NCI-H748 treated with DMSO at 0.1 percent for 48 hours (cell line): ENCODE results near the gene SP2.

ENCODE experiments used
- DNase-seq: peaks from one replicate; lab custom pipeline; 2025; lab: John Stamatoyannopoulos, UW

The SP2 gene

DNA sequence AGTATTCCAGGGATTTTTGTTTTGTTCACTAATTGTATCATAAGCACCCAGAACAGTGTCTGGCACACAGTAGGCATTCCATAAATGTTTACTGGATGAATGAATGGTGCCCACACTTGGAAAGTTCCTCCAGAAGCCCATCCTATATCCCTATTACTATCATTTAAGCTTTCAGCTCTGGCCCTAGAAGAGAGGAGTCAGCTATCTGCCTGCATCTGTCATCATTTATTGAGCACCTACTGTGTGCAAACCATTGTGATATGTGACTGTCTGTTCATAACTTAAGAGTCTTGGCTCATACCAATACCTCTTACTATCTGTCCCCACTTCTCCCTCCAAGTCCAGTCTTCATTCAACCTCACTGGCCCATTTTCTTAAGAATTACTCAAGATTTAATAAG is 25.0 kb upstream of the SP2 start:
- no peak for DNase-seq

DNA sequence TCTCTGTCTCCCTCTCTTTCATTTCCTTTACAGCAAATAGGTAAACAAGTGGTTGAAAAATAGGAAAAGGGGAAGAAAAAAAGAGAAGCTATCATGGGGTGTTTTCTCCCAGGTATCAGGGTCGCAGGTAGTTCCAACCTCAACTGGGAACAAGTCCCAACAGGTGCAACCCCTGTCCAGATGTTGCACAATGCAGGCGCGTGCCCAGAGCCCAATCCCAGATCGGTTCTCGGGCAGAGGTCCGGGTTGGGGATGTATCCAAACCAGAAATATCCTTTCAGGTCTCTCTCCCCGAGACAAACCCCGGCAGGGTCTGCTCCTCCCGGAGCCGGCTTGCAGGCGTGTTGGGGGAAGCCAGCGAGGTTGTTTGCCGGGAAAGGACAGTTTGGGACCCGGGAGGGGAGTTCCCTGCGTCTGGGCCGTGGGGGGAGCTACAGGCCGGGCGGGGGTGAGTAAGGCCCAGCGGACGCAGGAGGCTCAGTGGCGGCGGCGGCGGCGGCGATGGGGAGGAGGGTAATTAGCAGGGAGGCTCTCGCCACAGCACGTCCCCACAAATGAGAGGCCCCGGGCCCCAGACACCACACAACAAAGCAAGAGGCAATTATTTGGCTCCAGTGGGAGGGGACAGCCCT is 23.9 kb upstream of the SP2 start:
- DNase-seq, result no peak

DNA sequence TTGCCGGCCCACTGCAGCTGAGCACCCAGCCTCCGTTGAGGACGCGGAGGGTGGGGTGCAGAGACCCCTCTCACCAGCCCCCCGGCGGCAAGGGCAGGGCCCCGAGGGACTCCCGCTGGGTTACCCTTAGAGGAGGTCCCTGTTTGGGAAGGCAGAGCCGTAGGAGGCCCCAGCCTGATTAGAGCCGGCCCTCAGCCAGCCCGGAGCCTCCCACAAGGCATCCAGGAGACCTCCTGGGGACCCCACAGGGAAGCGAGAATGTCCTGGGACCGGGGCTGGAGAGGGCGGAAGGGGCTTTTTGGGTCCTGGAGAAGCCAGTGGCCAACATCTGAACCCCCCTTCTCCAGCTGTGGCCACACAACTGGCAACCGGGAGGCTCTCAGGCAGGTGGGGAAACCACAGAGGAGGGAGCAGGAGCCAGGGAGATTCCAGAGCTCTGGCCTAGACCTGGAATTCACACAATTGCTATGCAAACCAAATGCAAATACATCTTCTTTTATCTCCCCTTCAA is 23.3 kb upstream of the SP2 start:
- DNase-seq, result no peak

DNA sequence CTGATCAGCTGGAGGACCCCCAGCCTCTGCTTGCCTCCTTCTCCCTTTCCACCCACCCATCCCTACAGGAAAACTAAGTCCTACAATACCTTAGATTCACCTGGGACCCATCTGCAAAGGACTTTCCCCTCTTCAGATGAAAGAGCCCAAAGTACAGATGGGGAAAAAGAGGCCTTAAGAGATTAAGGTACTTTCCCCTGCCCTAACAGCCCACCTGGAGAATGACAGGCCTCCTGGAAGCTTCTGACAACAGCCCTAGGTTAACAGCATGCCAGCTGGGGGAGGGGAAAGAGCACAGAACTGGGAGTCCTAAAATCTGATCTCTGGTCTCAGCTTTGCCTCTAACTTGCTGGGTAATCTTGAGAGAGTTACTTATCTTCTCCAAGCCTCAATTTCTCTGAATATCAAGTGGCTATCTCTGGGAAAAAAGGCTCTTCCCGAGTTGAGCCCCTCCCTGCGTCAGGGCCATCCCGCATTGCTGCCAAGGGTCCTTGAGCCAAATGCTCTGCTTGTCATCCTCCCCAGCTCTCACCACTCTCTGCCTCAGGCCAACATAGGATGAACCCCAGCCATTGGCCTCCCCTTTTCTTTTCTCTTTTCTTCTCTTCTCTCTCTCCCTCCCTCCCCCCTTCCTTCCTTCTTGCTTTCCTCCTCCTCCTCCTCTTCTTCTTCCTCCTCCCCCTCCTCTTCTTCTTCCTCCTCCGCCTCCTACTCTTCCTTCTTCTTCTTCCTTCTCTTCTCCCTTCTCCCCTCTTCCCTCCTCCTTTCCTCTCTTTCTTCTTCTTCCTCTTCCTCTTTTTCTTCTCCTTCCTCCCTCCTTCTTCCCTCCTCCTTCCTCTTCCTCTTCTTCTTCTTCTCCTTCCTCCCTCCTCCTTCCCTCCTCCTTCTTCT is 22.6 kb upstream of the SP2 start:
- DNase-seq, result no peak

DNA sequence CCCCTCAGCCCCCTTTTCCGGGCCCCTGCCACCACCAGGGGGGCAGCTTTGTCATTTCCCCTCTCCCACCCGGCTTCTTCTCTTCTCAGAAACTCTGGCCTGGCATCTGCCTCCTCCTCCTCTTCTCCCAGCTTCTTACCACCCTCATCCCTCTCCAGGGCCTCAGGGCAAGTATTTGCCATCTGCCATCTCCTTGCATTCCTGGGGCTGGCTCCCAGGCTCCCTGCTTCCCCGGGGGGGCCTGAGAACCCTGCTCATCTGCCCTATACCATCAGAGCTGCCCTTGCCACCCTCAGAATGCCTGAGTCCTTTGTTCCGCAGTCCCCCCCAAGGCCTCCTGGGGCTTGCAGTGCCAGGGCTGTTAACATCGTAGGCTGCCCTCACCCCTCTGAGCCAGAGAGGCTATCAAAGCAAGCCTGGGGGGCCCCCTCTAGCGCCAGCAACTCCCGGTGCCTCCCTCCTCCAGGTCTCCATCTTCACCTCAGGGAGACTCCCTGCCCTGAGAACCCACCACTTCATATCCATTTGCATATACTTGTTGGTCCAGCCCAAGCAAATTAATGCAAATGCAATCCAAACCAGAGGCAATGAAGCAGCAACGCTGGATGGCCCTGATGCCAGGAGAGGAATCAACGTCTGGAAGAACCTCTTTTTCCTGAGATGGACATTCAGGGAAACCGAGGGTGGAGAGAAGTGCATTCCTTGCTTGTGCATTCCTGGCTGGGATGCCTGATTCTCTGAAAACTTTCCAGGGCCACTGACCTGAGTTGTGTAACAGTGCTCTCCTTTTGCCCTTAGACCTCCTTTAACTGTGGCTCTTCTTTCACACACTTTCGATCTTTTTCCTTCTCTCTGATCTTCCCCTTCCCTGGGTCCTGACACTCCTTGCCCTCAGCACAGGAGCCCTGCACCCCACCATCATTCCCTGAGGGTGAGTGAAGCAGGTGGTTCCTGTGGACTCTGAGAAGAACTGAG is 20.7 kb upstream of the SP2 start:
- DNase-seq, result no peak

DNA sequence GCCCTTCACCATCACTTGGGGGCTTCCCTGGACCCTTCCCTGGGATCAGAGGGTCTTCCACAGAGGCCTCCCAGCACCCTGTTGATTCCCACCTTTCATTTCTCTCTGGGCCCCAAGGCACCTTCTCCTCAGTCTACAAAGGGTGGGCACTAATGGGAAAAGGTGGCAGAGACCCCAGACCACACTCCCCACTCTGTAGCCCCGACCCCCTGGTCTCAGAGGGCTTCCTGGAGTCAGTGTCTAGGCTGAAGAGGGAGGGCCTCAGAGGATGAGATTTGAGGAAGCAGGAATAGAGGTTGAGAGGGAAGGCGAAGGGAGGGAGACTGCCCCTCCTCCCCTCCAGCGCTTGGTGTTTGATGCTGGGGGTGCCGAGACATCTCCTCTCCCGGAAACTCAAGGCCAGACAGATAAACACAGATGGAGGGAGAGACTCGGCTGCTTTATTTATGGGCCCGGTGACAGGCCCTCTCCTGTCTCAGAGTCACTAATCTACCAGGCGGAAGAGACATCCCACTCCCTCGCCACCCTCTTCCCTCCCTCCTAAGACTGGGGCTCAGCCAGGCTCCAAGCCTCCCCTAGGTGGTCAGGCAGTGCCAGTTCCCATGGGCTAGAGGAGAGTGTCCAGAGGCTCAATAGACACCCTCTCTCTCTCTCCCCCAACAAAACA is 18.5 kb upstream of the SP2 start:
- no peak for DNase-seq

DNA sequence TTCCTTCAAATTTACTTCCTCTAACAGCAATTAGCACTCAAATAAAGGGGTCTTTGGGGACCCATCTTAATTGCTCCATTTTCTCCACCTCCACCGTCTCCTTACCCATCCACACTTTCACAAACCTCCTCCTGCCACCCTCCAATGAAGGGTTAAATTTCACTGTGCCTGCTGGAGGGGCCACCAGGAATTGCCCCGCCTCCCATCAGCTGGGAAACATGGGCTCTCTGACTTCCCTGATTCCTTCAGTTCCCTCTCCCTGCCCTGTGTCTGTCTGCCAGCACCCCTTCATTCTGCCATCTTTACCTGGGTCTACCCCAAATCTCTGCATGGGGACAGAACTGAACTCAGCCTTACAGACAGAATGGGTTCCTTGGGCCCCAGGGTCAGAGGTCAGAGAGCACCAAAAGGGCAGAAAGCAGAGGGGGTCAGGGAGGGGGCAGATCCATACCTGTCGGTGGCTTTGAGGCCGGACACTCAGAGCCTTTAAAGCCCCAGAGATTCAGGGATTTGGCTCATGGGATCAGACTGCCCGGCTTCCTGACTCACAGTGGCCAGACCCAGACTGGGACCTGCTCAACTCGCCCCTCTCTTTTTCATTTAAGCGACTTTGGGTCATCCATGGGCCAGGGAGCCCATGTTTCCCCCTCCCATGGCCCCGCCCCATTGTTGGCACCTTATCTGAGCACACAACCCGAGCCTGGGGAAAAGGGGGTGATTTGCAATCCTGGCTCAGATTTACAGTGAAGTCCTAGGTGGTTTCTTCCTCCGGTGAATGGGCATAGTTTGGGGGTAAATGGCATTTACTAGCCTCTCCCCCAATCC is 17.6 kb upstream of the SP2 start:
- DNase-seq, result no peak

DNA sequence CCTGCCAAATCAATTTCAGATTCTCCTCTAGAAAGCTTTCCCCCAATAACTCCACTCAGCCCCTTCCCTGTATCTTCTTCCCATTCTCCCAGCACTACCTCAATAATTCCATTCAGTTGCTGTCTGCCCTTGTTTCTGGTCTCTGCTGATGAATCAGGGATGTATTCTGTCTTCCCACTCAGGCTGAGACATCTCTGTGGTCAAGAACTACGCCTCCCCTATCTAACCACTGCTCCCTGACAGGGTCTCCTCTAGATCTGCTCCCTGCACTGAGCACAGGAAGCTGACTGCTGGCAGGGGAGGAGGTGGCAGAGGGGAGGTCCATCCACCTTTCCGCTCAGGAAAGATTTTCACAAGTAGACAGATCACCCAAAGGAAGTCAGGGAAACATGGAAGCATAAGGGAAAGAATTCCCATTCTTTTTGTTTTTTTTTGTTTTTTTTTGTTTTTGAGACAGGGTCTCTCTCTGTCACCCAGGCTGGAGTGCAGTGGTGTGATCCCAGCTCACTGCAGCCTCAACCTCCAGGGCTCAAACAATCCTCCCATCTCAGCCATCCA is 16.9 kb upstream of the SP2 start:
- no peak for DNase-seq

DNA sequence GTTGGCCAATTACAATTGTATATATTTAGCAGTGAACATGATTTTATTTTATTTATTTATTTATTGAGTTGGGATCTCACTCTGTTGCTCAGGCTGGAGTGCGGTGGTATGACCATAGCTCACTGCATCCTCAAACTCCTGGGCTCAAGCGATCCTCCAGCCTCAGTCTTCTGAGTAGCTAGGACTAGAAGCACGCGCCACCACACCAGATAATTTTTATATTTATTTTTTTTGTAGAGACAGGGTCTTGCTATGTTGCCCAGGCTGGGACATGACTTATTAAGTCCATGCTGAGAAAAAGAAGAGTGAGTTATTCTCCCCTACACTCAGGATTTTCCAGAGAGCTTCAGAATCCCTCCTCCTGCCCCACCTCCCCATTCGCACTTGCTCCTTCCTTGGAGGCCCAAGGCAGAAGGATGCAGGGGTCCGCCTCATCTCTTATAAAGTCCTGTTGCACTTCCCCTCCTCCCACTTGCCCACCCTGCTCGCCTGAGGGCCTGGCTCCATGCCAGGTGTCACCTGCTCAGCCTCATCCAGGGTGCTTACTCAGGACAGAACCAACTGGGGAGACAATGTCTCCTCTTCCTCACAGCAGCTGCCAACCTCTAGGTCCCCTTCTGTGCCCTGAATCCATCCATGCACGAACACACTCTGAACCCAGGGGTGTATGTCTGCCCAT is 16.1 kb upstream of the SP2 start:
- DNase-seq, result no peak

DNA sequence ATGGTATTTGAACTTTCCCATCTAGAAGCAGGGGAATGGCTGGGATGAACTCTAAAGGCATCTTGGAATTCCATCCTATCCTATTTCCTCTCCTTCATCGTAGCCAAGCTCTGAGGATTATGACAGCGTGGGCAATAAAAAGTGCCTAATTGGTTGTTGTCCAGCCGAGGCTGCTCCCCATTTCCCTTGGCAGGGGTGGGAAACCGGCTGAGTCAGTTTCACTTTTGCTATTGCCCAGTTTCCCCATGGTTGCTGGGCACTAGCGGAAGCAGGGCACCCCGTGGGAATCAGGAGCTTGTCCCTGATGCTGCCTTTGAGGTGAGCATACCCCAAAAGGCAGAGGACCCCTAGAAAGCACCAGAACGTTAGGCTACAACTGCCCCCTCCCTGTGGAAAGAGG is 13.8 kb upstream of the SP2 start:
- no peak for DNase-seq

DNA sequence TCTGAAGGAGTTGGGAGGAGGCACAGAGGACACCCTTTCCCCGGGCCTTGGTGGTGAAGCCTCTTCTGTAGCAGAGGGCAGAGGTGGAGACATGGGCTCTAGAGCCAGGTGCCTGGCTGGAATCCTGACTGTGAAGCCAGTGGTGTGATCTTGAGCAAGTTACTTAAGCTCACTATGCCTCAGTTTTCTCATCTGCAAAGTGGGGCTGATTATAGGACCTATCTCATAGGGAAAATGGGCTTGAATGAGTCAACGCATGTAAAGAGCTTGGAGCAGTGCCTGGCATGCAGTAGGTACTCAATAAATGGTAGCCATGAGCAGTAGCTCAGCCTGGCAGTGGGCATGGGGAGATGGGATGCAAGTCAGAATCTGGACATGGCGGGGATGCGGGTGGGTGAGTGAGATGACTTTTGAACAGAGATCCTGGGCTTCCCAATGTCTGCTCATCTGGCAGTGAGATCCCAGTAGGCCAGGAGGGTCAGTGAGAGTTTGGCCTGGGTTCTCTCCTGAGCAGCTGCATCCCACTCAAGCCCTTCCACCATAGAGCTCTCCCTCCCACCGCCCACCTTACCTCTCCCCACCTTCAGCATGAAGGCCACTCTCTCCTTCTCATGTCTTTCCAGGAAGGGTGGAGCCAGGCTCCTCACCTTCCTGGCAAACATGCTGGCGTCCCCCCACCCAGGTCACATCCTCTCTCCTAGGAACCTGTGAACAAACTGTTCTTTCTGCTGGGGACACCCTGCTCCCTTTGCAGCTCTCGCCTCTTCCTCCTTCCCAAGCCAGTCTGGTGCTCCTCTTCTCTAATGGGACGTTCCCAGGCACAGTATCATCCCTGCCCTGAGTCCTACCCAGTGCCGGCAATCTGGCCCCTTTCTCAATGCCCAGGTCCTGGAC is 13.1 kb upstream of the SP2 start:
- no peak for DNase-seq

DNA sequence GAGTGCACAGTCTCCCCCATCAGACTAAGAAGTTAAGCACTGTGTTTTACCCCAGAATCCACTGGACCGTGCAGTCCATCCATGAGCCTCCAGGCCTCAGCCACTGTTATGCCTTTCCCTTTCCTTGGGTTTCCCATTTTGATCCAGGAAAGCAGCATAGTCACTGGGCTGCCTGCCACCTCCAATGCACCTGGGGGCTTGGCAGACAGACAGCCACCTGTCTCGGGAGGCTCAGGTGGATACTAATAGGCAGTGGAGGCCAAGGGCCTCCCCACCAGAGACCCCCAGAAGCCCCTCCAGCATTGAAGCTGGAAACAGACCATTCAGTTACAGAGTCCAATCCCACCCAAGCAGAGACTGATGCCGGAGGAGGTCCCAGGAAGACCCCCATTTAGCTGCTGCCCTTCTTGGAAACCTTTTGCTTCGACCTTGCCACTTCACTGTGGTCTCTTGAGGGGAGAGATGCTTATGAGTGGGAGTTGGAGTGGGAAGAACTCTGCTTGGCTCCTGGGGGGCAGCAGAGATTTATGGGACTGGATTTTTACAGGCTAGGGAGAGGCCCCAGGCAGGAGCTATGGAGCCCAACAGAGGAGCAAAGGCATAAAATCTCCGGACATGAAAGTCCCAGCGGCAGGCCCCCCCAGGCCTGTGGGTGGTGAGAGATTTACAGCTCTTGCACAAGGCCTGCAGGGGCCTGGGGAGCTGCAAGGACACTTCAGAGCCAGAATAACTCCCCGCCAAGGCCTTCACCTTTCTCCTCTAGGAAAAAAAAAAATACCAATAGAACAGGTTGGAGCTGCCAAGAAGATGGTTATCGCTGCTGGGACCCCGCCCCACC is 12.2 kb upstream of the SP2 start:
- DNase-seq, result no peak

DNA sequence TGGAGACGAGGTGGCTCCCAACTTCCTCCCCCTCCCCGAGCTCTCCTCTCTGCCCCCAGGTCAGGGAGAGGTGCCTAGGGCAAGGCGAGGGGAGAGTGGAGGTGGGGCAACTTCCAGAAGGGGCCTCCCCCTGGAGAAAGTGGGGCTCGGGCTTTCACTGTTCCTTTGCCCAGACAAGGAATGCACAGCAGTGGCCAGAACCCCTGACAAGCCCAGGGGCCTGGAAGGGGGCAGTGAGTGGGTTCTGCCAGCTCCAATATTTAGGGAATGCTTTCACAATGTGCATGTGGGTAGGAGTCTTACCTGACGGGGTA is 11.7 kb upstream of the SP2 start:
- DNase-seq, result no peak

DNA sequence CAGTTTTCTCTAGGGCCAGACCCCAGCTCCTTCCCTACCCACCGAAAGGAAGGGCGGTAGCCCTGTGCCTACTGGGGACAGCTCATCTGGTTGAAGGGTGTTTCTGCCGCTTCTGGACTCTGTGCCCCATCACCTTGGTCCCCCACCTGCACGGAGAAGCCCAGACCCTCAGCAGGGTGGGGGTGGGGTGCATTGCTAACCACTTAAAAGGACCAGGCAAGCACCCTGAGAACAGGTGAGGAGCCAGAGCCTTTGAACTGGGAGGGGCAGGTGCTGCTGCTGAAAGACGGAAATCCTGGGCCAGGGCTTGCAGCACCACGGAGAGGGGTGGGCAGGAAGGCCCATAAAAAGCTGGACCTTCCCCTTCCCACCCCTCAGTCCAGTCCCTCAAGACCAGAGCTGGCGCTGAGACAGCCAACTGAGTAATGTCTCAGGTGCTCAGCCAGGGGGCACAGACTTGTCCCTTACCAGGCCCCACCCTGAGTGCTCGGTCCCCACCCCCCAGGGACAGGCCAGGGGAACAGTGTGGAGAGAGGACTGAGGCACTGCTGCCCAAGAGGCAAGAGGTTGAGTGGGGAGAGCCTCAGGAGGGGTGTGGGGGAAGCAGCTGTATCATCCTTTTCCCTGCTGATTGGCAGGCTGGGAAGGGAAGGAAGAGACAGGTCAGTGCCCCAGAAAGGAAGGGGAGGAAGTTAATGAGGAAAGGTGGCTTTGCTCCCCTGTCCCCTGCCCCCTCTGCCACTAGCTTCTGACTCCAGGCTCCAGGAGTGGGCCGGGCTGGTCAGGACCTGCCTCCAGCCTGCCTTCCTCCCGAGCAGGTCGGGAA is 10.9 kb upstream of the SP2 start:
- DNase-seq, result no peak

DNA sequence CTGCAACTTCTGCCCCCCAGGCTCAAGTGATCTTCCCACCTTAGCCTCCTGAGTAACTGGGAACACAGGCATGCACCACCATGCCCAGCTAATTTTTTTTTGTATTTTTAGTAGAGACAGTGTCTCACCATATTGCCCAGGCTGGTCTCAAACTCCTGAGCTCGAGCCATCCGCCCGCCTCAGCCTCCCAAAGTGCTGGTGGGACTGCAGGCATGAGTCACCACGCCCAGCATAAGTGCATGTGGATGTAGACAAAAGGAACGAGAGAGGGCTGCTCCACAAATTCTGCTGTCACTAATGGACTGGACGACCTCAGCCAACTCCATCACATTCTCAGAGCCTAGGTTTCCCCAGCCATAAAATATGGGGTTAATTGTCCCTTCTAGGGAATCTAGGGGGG is 7.7 kb upstream of the SP2 start:
- DNase-seq, result no peak

DNA sequence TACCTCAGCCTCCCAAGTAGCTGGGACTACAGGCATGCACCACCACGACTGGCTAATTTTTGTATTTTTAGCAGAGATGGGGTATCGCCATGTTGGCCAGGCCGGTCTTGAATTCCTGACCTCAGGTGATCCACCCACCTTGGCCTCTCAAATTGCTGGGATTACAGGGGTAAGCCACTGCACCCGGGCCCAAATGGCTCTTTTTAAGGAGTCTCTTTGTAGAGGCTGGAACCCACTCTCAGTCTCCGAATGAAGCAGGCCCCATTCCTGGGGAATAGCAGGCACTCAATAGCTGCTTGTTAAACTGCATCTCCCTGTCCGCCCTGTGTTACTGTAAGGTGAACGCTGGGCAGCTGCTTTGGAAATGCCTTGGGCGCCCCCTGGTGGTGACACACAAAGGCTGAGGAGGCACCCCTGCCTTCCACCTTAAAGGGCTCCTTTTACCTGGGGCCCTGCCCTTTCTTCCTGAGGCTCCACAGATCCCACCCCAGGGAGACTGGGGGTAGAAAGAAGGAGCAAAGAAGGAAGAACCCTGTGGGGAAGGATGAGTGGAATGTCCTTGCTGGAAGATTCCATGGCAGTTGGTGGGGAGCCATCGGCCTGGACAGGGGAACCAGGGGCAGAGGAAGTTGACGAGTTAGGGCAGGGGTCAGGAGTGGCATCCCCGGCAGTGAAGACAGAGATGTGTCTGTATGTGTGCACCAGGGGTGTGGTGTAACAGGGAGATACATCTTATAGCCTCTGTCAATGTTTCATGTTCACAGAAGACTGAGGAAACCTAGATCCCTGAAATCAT is 6.1 kb upstream of the SP2 start:
- peak; percentile 50 for DNase-seq
